ENCODE measurements around the gene SMPD1. TPM values are rescaled to one million over a fixed set of nuclear protein-coding genes. Genes with fewer than 3 reads are reported as not detected.

SMPD1 gene
- polyA plus RNA-seq, 5 donors: 18.7 to 28.7 (median 22.0) TPM

Other genes starting within 250 kb of the SMPD1 start
- not detected for gene OR52B2, start 220.1 kb upstream of the SMPD1 start, polyA plus RNA-seq (ENCODE audit: insufficient read depth in 1 of 5, insufficient read length in 5 of 5, low replicate concordance in 1 of 5)
- under 1 TPM in 1 of 5 donors, not detected in 4; 0.22 TPM for gene OR52W1, start 191.2 kb upstream of the SMPD1 start, polyA plus RNA-seq (ENCODE audit: insufficient read depth in 1 of 5, insufficient read length in 5 of 5, low replicate concordance in 1 of 5)
- 1 to 10 TPM in 3 of 5 donors, under 1 TPM in 2; 0.60 to 1.8 (median 1.1) TPM for gene C11orf42, start 184.9 kb upstream of the SMPD1 start, polyA plus RNA-seq (ENCODE audit: insufficient read depth in 1 of 5, insufficient read length in 5 of 5, low replicate concordance in 1 of 5)
- gene FHIP1B, start 155.8 kb upstream of the SMPD1 start, polyA plus RNA-seq (ENCODE audit: insufficient read depth in 1 of 5, insufficient read length in 5 of 5, low replicate concordance in 1 of 5): 10 to 100 TPM; 45.8 to 65.5 (median 60.2) TPM
- gene CNGA4, start 151.4 kb upstream of the SMPD1 start, polyA plus RNA-seq (ENCODE audit: insufficient read depth in 1 of 5, insufficient read length in 5 of 5, low replicate concordance in 1 of 5): 1 to 10 TPM; 1.2 to 1.9 (median 1.5) TPM
- under 1 TPM; 0.18 to 0.31 (median 0.25) TPM for gene CCKBR, start 130.6 kb upstream of the SMPD1 start, polyA plus RNA-seq (ENCODE audit: insufficient read depth in 1 of 5, insufficient read length in 5 of 5, low replicate concordance in 1 of 5)
- gene CAVIN3, start 70.0 kb upstream of the SMPD1 start, polyA plus RNA-seq (ENCODE audit: insufficient read depth in 1 of 5, insufficient read length in 5 of 5, low replicate concordance in 1 of 5): 10 to 100 TPM; 16.1 to 53.1 (median 23.8) TPM
- gene APBB1, start 28.6 kb downstream of the SMPD1 start, polyA plus RNA-seq (ENCODE audit: insufficient read depth in 1 of 5, insufficient read length in 5 of 5, low replicate concordance in 1 of 5): 10 to 100 TPM; 37.6 to 47.4 (median 44.0) TPM
- gene HPX, start 50.5 kb downstream of the SMPD1 start, polyA plus RNA-seq (ENCODE audit: insufficient read depth in 1 of 5, insufficient read length in 5 of 5, low replicate concordance in 1 of 5): 1 to 10 TPM; 5.3 to 8.8 (median 8.7) TPM
- gene TRIM3, start 83.5 kb downstream of the SMPD1 start, polyA plus RNA-seq (ENCODE audit: insufficient read depth in 1 of 5, insufficient read length in 5 of 5, low replicate concordance in 1 of 5): 10 to 100 TPM; 23.1 to 37.9 (median 27.7) TPM
- 10 to 100 TPM; 63.9 to 76.8 (median 71.8) TPM for gene ARFIP2, start 90.9 kb downstream of the SMPD1 start, polyA plus RNA-seq (ENCODE audit: insufficient read depth in 1 of 5, insufficient read length in 5 of 5, low replicate concordance in 1 of 5)
- 10 to 100 TPM; 27.2 to 33.0 (median 29.8) TPM for gene TIMM10B, start 91.0 kb downstream of the SMPD1 start, polyA plus RNA-seq (ENCODE audit: insufficient read depth in 1 of 5, insufficient read length in 5 of 5, low replicate concordance in 1 of 5)
- gene DNHD1, start 106.8 kb downstream of the SMPD1 start, polyA plus RNA-seq (ENCODE audit: insufficient read depth in 1 of 5, insufficient read length in 5 of 5, low replicate concordance in 1 of 5): 10 to 100 TPM; 11.2 to 19.3 (median 16.3) TPM
- 10 to 100 TPM; 20.2 to 24.9 (median 22.1) TPM for gene RRP8, start 213.1 kb downstream of the SMPD1 start, polyA plus RNA-seq (ENCODE audit: insufficient read depth in 1 of 5, insufficient read length in 5 of 5, low replicate concordance in 1 of 5)
- 100 to 1,000 TPM; 144 to 159 (median 154) TPM for gene ILK, start 213.3 kb downstream of the SMPD1 start, polyA plus RNA-seq (ENCODE audit: insufficient read depth in 1 of 5, insufficient read length in 5 of 5, low replicate concordance in 1 of 5)
- 10 to 100 TPM; 53.3 to 74.1 (median 60.9) TPM for gene TAF10, start 221.7 kb downstream of the SMPD1 start, polyA plus RNA-seq (ENCODE audit: insufficient read depth in 1 of 5, insufficient read length in 5 of 5, low replicate concordance in 1 of 5)
- gene TPP1, start 228.9 kb downstream of the SMPD1 start, polyA plus RNA-seq (ENCODE audit: insufficient read depth in 1 of 5, insufficient read length in 5 of 5, low replicate concordance in 1 of 5): 10 to 100 TPM; 57.7 to 75.5 (median 72.4) TPM